D721Med (cell line): Measurements from ENCODE around the gene ZFAND3.

Experiments
- DNase-seq: peaks from one replicate; pipeline ENCODE4 v3.0.0; 2011; ENCODE audit warnings: low spot score; ENCODE audit not compliant: insufficient read length
- FAIRE-seq: peaks from 2 replicates; lab custom pipeline; 2011; peaks lifted over from hg19 to GRCh38; lab: Jason Lieb, UNC
- TF ChIP-seq, protein P1 (sequence below): IDR thresholded peaks from 2 replicates; pipeline ENCODE4 v1.5.1; 2012; ENCODE audit warnings: mild to moderate bottlenecking, control low read depth; ENCODE audit not compliant: insufficient read depth; ENCODE audit errors: missing control alignments

The ZFAND3 gene

DNA sequence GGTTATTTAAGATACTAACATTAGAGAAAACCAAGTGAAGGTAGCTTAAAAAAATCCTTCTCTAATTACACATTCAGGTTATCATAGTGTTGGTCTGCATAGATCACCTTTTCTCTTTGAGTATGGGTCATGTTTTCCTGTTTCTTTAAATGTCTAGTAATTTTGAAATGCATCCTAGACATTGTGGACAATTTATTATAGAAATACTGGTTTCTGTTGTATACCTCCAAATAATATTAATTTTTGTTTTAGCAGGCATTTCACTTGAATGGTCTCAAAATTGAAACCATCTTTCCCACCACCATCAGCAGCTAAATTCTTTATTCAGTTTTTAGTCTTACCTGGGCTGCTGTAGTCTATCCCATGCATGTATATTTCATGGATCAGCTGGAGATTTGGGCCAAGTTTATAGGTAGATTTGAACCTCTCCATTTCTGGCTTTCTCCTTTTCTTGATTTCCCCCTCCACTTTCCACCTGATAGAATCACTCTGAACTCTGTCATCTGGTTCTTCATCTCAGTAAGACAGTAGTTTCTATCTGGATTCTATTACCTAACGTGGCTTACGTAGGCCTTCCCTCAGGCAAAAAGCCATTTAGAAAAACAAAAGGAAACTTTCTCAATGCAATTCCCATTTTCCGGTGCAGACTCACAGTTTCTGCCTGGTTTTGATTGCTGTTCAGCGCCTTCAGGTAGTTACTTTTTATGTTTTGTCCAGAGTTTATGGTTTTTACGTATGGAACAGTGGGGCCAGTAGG lies 52.3 kb downstream of the ZFAND3 start:
- FAIRE-seq (no peak), DNase-seq (no peak)
- TF ChIP-seq, protein P1, sequence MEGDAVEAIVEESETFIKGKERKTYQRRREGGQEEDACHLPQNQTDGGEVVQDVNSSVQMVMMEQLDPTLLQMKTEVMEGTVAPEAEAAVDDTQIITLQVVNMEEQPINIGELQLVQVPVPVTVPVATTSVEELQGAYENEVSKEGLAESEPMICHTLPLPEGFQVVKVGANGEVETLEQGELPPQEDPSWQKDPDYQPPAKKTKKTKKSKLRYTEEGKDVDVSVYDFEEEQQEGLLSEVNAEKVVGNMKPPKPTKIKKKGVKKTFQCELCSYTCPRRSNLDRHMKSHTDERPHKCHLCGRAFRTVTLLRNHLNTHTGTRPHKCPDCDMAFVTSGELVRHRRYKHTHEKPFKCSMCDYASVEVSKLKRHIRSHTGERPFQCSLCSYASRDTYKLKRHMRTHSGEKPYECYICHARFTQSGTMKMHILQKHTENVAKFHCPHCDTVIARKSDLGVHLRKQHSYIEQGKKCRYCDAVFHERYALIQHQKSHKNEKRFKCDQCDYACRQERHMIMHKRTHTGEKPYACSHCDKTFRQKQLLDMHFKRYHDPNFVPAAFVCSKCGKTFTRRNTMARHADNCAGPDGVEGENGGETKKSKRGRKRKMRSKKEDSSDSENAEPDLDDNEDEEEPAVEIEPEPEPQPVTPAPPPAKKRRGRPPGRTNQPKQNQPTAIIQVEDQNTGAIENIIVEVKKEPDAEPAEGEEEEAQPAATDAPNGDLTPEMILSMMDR, result no peak

DNA sequence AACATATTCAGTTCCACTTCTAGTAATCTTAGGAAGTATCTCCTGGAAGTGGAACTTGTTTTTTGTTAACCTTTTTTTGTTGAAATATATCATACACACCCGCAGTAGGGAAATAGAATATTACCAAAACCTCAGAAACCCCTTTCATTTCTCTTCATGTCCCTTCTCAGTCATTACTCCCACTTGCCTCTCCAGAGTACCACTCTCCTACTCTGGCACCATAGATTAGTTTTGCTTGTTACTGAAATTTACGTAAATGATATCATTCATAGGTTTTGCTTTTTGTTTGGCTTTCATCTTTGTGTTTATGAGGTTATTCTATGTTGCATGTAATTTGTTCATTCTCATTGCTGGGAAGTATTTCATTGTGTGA lies 52.8 kb downstream of the ZFAND3 start:
- TF ChIP-seq, protein P1, result no peak
- no peak for FAIRE-seq
- no peak for DNase-seq

GRCh38 chr6:37874726-37875125 lies 55.2 kb downstream of the ZFAND3 start:
- TF ChIP-seq, protein P1, result no peak
- FAIRE-seq (no peak), DNase-seq (no peak)

DNA sequence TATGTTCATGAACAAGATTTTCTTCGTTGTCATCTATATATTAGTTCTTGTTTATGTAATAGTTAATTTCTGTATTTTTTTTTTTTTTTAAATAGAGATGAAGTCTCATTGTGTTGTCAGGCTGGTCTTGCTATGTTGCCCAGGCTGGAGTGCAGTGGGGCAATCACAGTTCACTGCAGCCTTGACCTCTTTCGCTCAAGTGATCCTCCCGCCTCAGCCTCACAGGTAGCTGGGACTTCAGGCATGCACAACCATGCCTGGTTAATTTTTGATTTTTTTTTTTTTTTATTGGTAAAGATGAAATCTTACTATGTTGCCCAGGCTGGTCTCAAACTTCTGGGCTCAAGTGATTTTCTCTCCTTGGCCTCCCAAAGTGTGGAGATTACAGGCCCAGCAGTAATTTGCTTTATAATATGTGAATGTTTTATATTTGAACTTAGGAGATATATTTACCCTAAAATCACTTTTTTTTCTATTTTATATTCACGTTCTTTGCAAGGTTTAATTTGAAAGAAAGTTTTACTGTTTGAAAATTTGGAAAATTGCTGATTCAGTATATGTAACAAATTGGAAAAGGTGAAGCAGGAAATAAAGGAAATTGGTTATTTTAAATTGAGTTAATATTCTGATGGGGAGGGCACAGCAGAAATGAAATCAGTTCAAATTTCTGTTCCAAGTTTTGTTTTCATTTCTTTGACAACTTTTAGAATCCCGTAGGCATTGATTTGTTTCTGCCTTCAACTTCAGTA lies 56.2 kb downstream of the ZFAND3 start:
- TF ChIP-seq, protein P1, result no peak
- no peak for FAIRE-seq

GRCh38 chr6:37876843-37877242 lies 57.3 kb downstream of the ZFAND3 start:
- TF ChIP-seq, protein P1, result no peak
- FAIRE-seq, result no peak
- DNase-seq, result no peak

More for the DNA sequence above, 56.2 kb downstream of the ZFAND3 start:
- DNase-seq, result no peak

GRCh38 chr6:37877373-37878149 lies 58.0 kb downstream of the ZFAND3 start:
- TF ChIP-seq, protein P1, result no peak
- FAIRE-seq, result no peak
- DNase-seq, result no peak
